Stimulated activated CD4-positive, alpha-beta T cell treated with anti-CD3 and anti-CD28 coated beads, Interleukin-1b, Interleukin-23, amount 100 ng/mL, for 24 hours (primary cell): ENCODE measurements around the gene CALML6.
"Not testable (repeated sequence)": the region's sequence is repeated elsewhere in the genome, so short reads cannot be mapped to it uniquely, and the experiment has no call there.

Experiments
- DNase-seq, 4 experiments: peaks; one replicate each; pipeline ENCODE4 v3.0.0-alpha.2; 2020; ENCODE audit warnings: low read depth in 4 of 4, low spot score in 1 of 4

CALML6 gene

GRCh38 chr1:1922956-1923833 is 8.1 kb downstream of the CALML6 start:
- DNase-seq, result no peak

GRCh38 chr1:1924386-1924785 is 9.3 kb downstream of the CALML6 start:
- no peak for DNase-seq

GRCh38 chr1:1924849-1925248 is 9.8 kb downstream of the CALML6 start:
- DNase-seq, result no peak

- no peak for DNase-seq
Observed at GRCh38 chr1:1925437-1926345, 10.6 kb downstream of the CALML6 start.

GRCh38 chr1:1926346-1926811 is 11.3 kb downstream of the CALML6 start:
- no peak for DNase-seq

- DNase-seq, result no peak
Observed at GRCh38 chr1:1926886-1927660, 12.0 kb downstream of the CALML6 start.

- no peak for DNase-seq
Observed at GRCh38 chr1:1927751-1928150, 12.7 kb downstream of the CALML6 start.

GRCh38 chr1:1928231-1929101 is 13.4 kb downstream of the CALML6 start:
- no peak for DNase-seq

GRCh38 chr1:1929102-1929638 is 14.1 kb downstream of the CALML6 start:
- no peak for DNase-seq

GRCh38 chr1:1929639-1930545 is 14.8 kb downstream of the CALML6 start:
- no peak for DNase-seq

GRCh38 chr1:1934848-1935247 is 19.8 kb downstream of the CALML6 start:
- not testable (repeated sequence) for DNase-seq

- DNase-seq, result no peak
Observed at GRCh38 chr1:1937061-1937460, 22.0 kb downstream of the CALML6 start.

- no peak for DNase-seq
Observed at GRCh38 chr1:1937549-1938275, 22.7 kb downstream of the CALML6 start.

GRCh38 chr1:1938276-1938573 is 23.2 kb downstream of the CALML6 start:
- DNase-seq, result no peak

GRCh38 chr1:1938613-1939295 is 23.7 kb downstream of the CALML6 start:
- DNase-seq, result no peak

GRCh38 chr1:1939296-1940122 is 24.4 kb downstream of the CALML6 start:
- DNase-seq, result no peak

GRCh38 chr1:1940123-1940425 is 25.0 kb downstream of the CALML6 start:
- no peak for DNase-seq
